Measurements from ENCODE around the gene COL27A1. TPM values are rescaled to one million over a fixed set of nuclear protein-coding genes. Genes with fewer than 3 reads are reported as not detected.

The COL27A1 gene
- total and polyA plus RNA-seq, 9 of the 15 experiments (the other 6 are each of a cell fraction or from before 2014, with no cell fraction given): 0.07 TPM; not detected in 8

- TF ChIP-seq U2AF2 (optimal IDR thresholded peaks at IDR 0.05; ENCODE audit: low read depth, low read length) (no peak), TRIM25 (IDR thresholded peaks at IDR 0.05; ENCODE audit: borderline replicate concordance) (no peak), TBP (optimal IDR thresholded peaks at IDR 0.05; ENCODE audit: low read depth, low read length) (no peak), HNRNPL (IDR thresholded peaks at IDR 0.05; ENCODE audit: low read depth, low read length) (no peak), NCOA2 (IDR thresholded peaks at IDR 0.05; ENCODE audit: partially characterized antibody in 2 of 2) (no peak), PTRF (tag; IDR thresholded peaks at IDR 0.05) (no peak), CTBP1 (IDR thresholded peaks at IDR 0.05; ENCODE audit: borderline replicate concordance) (no peak)
Observed at GRCh38 chr9:114156657-114157421, 1.5 kb downstream of the COL27A1 start (continued).

GRCh38 chr9:114157516-114158176, 2.3 kb downstream of the COL27A1 start:
- peaks cover 0 to 16% of the 10 kb centered on the region in 2 experiments; a peak in 2 of 5 replicates for H3K4me1 ChIP-seq (replicated peaks in 1 of 2; ENCODE audit: control insufficient read depth in 2 of 2, insufficient read depth in 2 of 2, low read length in 2 of 2)
- ChIA-PET POLR2A (no interaction called here), CTCF (ENCODE audit: low intra/inter-chr PET ratio) (interaction anchor here (1.0 kb wide), 1 partner anchor 133 kb away, joined by 3 read pairs; no protein-coding TSS in a partner anchor)
- intact Hi-C loops (cut with micrococcal nuclease) (loop anchor here (5.0 kb wide), 2 partner anchors 50 to 105 kb away; no protein-coding TSS in a partner anchor), in situ Hi-C loops (cut with MboI) (loop anchor here (10.0 kb wide), 1 partner anchor 127 kb away; no protein-coding TSS in a partner anchor)
- H3K79me2 ChIP-seq (ENCODE audit: control insufficient read depth, insufficient read depth, low read length): no peaks in the 10 kb centered on the region
- 1% methylated on average over 8 of the region's 9 CpGs for WGBS (ENCODE audit: insufficient coverage, low coverage, missing lambda C conversion rate)
- no peak overlapping the region for H3K4me2 ChIP-seq (ENCODE audit: insufficient read depth, low read length)
- H3K4me3 ChIP-seq: no peak overlapping the region
- no peak overlapping the region for H3K9ac ChIP-seq (ENCODE audit: insufficient read depth in 1 of 2, low read depth in 2 of 2, low read length in 2 of 2)
- FAIRE-seq (no peak), DNase-seq (ENCODE audit: extremely low read depth in 1 of 4, low spot score in 3 of 4) (no peak), ATAC-seq (no peak)
- H3K9me1 ChIP-seq (ENCODE audit: control insufficient read depth, insufficient read depth, low read length): no peaks in the 10 kb centered on the region
- no peak overlapping the region for H3K27ac ChIP-seq (ENCODE audit: extremely low read depth, low read depth, low read length)
- TF ChIP-seq RNF2 (IDR thresholded peaks at IDR 0.05) (no peak), PCBP1 (IDR thresholded peaks at IDR 0.05; ENCODE audit: low read depth, low read length, poor library complexity, severe bottlenecking) (no peak), TAF7 (tag; IDR thresholded peaks at IDR 0.05) (no peak), ZNF449 (CRISPR knock-in tag; IDR thresholded peaks at IDR 0.05) (no peak), MEF2A (IDR thresholded peaks at IDR 0.05; ENCODE audit: control insufficient read depth, low read depth, low read length) (no peak)
- H3K27me3 ChIP-seq (ENCODE audit: control insufficient read depth in 2 of 2, insufficient read depth in 2 of 2, low read length in 2 of 2): peaks cover 3 to 60% of the 10 kb centered on the region in 2 experiments; a peak in 3 of 5 replicates
- peaks cover 4% of the 10 kb centered on the region; the same call in 1 of the 2 replicates for H4K20me1 ChIP-seq (replicated peaks; ENCODE audit: control insufficient read depth, insufficient read depth, low read length)
- no peak overlapping the region for H2AFZ ChIP-seq (ENCODE audit: low read depth, low read length)
- no TSS peak for BruUV-seq (replicated peaks)
- H3K36me3 ChIP-seq (ENCODE audit: control insufficient read depth, insufficient read depth, low read length): no peaks in the 10 kb centered on the region
- H3K9me3 ChIP-seq (replicated peaks; ENCODE audit: control insufficient read depth, insufficient read depth, low read depth, low read length): no peaks in the 10 kb centered on the region

Measured in K562 (cell line).